ENCODE measurements around the gene EFCAB13. TPM values are rescaled to one million over a fixed set of nuclear protein-coding genes. Genes with fewer than 3 reads are reported as not detected.

The EFCAB13 gene
- total and polyA plus RNA-seq, 2 experiments from 2014 or later: 2.1 to 3.1 TPM

DNA sequence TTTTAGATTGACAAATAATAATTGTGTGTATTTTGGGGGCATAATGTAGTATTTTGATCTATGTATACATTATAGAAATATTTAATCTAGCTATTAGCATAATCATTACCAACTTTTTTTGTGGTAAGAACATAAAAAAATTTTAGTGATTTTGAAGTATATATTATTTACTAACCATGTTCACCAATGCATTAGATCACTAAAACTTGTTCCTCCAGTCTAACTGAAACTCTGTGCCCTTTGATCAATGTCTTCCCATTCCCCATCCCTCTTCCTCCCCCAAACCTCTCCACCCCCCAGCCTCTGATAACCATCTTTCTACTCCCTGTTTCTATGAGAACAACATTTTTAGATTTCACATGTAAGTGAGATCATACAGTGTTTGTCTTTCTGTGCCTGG lies 8.5 kb downstream of the EFCAB13 start:
- no peaks in the 10 kb centered on the region for H3K4me1 ChIP-seq (ENCODE audit: insufficient read depth)
- H3K27me3 ChIP-seq: no peaks in the 10 kb centered on the region
- H3K4me2 ChIP-seq: no peak overlapping the region
- H3K79me2 ChIP-seq: no peaks in the 10 kb centered on the region
- no peaks in the 10 kb centered on the region for H3K36me3 ChIP-seq (replicated peaks; ENCODE audit: insufficient read depth, low read depth)
- no peak overlapping the region for H2AFZ ChIP-seq
- DNase-seq (ENCODE audit: low spot score): no peak
- H3K27ac ChIP-seq: no peak overlapping the region
- H4K20me1 ChIP-seq (ENCODE audit: insufficient read depth, poor library complexity, severe bottlenecking): no peaks in the 10 kb centered on the region
- H3K9me2 ChIP-seq (replicated peaks; ENCODE audit: insufficient read depth): no peaks in the 10 kb centered on the region
- TF ChIP-seq, protein P1, sequence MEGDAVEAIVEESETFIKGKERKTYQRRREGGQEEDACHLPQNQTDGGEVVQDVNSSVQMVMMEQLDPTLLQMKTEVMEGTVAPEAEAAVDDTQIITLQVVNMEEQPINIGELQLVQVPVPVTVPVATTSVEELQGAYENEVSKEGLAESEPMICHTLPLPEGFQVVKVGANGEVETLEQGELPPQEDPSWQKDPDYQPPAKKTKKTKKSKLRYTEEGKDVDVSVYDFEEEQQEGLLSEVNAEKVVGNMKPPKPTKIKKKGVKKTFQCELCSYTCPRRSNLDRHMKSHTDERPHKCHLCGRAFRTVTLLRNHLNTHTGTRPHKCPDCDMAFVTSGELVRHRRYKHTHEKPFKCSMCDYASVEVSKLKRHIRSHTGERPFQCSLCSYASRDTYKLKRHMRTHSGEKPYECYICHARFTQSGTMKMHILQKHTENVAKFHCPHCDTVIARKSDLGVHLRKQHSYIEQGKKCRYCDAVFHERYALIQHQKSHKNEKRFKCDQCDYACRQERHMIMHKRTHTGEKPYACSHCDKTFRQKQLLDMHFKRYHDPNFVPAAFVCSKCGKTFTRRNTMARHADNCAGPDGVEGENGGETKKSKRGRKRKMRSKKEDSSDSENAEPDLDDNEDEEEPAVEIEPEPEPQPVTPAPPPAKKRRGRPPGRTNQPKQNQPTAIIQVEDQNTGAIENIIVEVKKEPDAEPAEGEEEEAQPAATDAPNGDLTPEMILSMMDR (IDR thresholded peaks at IDR 0.05; ENCODE audit: poor library complexity): no peak
- TF ChIP-seq EZH2phosphoT487 (IDR thresholded peaks at IDR 0.05; ENCODE audit: low read depth, severe bottlenecking, unreplicated experiment) (no peak), EZH2 (IDR thresholded peaks at IDR 0.05; ENCODE audit: borderline replicate concordance) (no peak)
- no peak overlapping the region for H3K4me3 ChIP-seq
- H3K9me3 ChIP-seq (ENCODE audit: low read depth): no peaks in the 10 kb centered on the region

DNA sequence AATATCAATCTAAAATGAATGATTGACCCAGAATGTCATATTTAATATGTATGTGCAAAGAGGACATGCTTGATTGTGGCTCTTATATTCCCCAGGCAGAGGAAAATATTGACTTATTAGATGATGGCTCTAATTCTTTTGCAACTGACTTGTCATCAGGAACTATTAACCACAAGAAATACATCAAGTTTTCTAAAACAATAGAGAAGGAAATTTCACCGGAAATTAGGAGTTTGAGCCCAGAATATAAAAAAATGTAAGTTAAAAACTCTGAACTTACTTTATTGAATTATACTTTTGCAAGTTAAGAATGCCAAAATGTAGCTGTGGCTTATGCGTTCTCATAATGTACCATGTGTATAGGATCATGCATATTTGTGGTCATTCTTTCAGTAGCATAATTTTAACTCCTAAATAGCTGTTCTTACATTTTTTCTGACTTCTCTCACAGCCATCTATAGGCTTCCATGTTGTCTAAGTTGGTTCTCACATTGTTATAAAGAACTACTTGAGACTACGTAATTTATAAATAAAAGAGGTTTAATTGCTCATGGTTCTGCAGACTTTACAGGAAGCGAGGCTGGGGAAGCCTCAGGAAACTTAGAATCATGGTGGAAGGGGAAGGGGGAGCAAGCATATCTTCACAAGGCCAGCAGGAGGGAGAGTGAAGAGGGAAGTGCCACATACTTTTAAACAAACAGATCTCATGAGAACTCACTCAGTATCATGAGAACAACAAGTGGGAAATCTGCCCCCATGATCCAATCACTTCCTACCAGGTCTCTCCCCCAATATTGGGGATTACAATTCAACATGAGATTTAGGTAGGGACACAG lies 11.6 kb downstream of the EFCAB13 start:
- H3K27me3 ChIP-seq: no peaks in the 10 kb centered on the region
- no peaks in the 10 kb centered on the region for H4K20me1 ChIP-seq (ENCODE audit: insufficient read depth, poor library complexity, severe bottlenecking)
- H3K79me2 ChIP-seq: no peaks in the 10 kb centered on the region
- no peaks in the 10 kb centered on the region for H3K36me3 ChIP-seq (replicated peaks; ENCODE audit: insufficient read depth, low read depth)
- no peaks in the 10 kb centered on the region for H3K9me3 ChIP-seq (ENCODE audit: low read depth)
- no peak overlapping the region for H3K4me3 ChIP-seq
- no peak for TF ChIP-seq EZH2phosphoT487 (IDR thresholded peaks at IDR 0.05; ENCODE audit: low read depth, severe bottlenecking, unreplicated experiment)
- H3K27ac ChIP-seq: no peak overlapping the region
- no peak overlapping the region for H3K4me2 ChIP-seq
- 90% methylated on average over 4 of the region's 4 CpGs for WGBS (ENCODE audit: low lambda C conversion rate, missing lambda C conversion rate)
- peaks cover 5% of the 10 kb centered on the region for H3K4me1 ChIP-seq (ENCODE audit: insufficient read depth)
- H3K9me2 ChIP-seq (replicated peaks; ENCODE audit: insufficient read depth): no peaks in the 10 kb centered on the region
- H2AFZ ChIP-seq: no peak overlapping the region
- no peak for DNase-seq (ENCODE audit: low spot score)

DNA sequence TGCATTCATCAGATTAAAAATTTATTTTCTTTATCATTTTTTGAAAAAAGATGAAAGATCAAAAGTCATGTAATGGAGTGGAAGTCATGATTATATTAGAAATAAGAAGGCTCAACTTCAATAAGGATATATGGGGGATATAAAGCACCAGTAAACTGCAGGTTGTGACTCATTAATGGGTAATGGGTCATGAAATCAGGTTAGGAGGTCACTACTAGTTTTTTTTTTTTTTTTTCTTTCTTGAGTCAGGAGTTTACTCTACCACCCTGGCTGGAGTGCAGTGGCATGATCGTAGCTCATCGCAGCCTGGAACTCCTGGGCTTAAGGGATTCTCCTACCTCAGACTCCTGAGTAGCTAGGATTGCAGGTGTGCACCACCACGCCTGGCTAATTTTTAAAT lies 14.3 kb downstream of the EFCAB13 start:
- no peaks in the 10 kb centered on the region for H4K20me1 ChIP-seq (ENCODE audit: insufficient read depth, poor library complexity, severe bottlenecking)
- peaks cover 5% of the 10 kb centered on the region for H3K4me1 ChIP-seq (ENCODE audit: insufficient read depth)
- TF ChIP-seq EZH2phosphoT487 (IDR thresholded peaks at IDR 0.05; ENCODE audit: low read depth, severe bottlenecking, unreplicated experiment) (no peak), EZH2 (IDR thresholded peaks at IDR 0.05; ENCODE audit: borderline replicate concordance) (no peak)
- TF ChIP-seq, protein P1 (IDR thresholded peaks at IDR 0.05; ENCODE audit: poor library complexity): no peak
- no peak overlapping the region for H2AFZ ChIP-seq
- no peaks in the 10 kb centered on the region for H3K9me2 ChIP-seq (replicated peaks; ENCODE audit: insufficient read depth)
- no peak overlapping the region for H3K4me2 ChIP-seq
- H3K79me2 ChIP-seq: no peaks in the 10 kb centered on the region
- WGBS (ENCODE audit: low lambda C conversion rate, missing lambda C conversion rate): 81% methylated on average over 3 of the region's 3 CpGs
- no peaks in the 10 kb centered on the region for H3K36me3 ChIP-seq (replicated peaks; ENCODE audit: insufficient read depth, low read depth)
- H3K9me3 ChIP-seq (ENCODE audit: low read depth): no peaks in the 10 kb centered on the region
- DNase-seq (ENCODE audit: low spot score): no peak
- no peak overlapping the region for H3K4me3 ChIP-seq
- H3K27me3 ChIP-seq: no peaks in the 10 kb centered on the region
- no peak overlapping the region for H3K27ac ChIP-seq

DNA sequence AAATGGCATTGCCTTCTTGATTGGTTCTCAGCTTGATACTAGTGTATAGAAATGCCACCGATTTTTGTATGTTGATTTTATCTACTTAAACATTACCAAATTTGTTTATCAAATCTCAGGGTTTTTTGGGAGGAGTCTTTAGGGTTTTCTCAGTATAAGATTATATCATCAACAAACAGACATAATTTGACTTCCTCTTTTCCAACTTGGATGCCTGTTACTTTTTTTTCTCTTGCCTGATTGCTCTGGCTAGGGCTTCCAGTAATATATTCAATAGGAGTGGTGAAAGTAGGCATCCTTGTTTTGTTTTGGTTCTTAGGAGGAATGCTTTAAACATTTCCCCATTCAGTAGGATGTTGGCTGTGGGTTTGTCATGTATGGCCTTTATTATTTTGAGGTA lies 29.1 kb downstream of the EFCAB13 start:
- no peak overlapping the region for H3K4me2 ChIP-seq
- no peak overlapping the region for H3K27ac ChIP-seq
- no peaks in the 10 kb centered on the region for H3K36me3 ChIP-seq (replicated peaks; ENCODE audit: insufficient read depth, low read depth)
- H3K9me2 ChIP-seq (replicated peaks; ENCODE audit: insufficient read depth): no peaks in the 10 kb centered on the region
- H4K20me1 ChIP-seq (ENCODE audit: insufficient read depth, poor library complexity, severe bottlenecking): no peaks in the 10 kb centered on the region
- no peaks in the 10 kb centered on the region for H3K4me1 ChIP-seq (ENCODE audit: insufficient read depth)
- no peaks in the 10 kb centered on the region for H3K9me3 ChIP-seq (ENCODE audit: low read depth)
- WGBS (ENCODE audit: low lambda C conversion rate, missing lambda C conversion rate): 86% methylated on average over 1 of the region's 1 CpG
- H3K79me2 ChIP-seq: no peaks in the 10 kb centered on the region
- H2AFZ ChIP-seq: no peak overlapping the region
- no peak for TF ChIP-seq EZH2 (IDR thresholded peaks at IDR 0.05; ENCODE audit: borderline replicate concordance)
- TF ChIP-seq, protein P1 (IDR thresholded peaks at IDR 0.05; ENCODE audit: poor library complexity): no peak
- H3K4me3 ChIP-seq: no peak overlapping the region
- DNase-seq (ENCODE audit: low spot score): no peak
- no peaks in the 10 kb centered on the region for H3K27me3 ChIP-seq

Data from hepatocyte (in vitro differentiated cells).